ENCODE data around the gene SCCPDH.

The SCCPDH gene

DNA sequence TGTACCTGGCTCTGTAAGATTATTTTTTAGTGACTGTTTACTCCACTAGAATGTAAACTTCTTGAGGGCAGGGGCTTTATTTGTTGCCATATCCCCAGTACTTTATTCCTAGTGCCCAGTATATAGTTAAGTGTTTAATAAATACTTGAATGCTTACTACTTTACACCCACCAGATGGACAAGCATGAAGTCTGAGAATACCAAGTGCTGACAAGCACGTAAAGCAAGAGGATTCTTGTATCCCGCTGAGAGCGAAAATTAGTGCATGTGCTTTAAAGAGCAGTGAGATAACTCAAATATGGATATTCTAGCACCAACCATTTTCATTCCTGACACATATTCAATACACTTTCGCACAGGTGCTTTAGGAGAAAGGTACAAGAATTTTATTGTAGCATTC lies 1.5 kb upstream of the SCCPDH start:
- H3K4me2 ChIP-seq (ENCODE audit: low read length) = no peak overlapping the region

GRCh38 chr1:246724731-246725095 lies 504 bp downstream of the SCCPDH start:
- Histone ChIP-seq H3K27ac (ENCODE audit: low read length) (no peak overlapping the region), H4K20me1 (ENCODE audit: insufficient read depth, low read length) (no peaks in the 10 kb centered on the region), H2AFZ (ENCODE audit: low read depth, low read length) (peak overlapping the region; percentile 95), H3K27me3 (ENCODE audit: low read depth, low read length) (no peaks in the 10 kb centered on the region), H3K79me2 (ENCODE audit: low read length) (peaks cover 16% of the 10 kb centered on the region), H3K4me3 (ENCODE audit: low read length) (peak overlapping the region; percentile 89), H3K9me3 (ENCODE audit: insufficient read depth, low read length) (no peaks in the 10 kb centered on the region), H3K36me3 (replicated peaks; ENCODE audit: low read depth, low read length) (peaks cover 19% of the 10 kb centered on the region), H3K4me1 (ENCODE audit: low read length) (peaks cover 9% of the 10 kb centered on the region), H3K9ac (ENCODE audit: low read length) (peak overlapping the region; percentile 86), H3K4me2 (ENCODE audit: low read length) (peak overlapping the region; percentile 87)
- no peak for TF ChIP-seq EZH2phosphoT487 (IDR thresholded peaks at IDR 0.05; ENCODE audit: low read depth)
- TF ChIP-seq, protein P1, sequence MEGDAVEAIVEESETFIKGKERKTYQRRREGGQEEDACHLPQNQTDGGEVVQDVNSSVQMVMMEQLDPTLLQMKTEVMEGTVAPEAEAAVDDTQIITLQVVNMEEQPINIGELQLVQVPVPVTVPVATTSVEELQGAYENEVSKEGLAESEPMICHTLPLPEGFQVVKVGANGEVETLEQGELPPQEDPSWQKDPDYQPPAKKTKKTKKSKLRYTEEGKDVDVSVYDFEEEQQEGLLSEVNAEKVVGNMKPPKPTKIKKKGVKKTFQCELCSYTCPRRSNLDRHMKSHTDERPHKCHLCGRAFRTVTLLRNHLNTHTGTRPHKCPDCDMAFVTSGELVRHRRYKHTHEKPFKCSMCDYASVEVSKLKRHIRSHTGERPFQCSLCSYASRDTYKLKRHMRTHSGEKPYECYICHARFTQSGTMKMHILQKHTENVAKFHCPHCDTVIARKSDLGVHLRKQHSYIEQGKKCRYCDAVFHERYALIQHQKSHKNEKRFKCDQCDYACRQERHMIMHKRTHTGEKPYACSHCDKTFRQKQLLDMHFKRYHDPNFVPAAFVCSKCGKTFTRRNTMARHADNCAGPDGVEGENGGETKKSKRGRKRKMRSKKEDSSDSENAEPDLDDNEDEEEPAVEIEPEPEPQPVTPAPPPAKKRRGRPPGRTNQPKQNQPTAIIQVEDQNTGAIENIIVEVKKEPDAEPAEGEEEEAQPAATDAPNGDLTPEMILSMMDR (IDR thresholded peaks at IDR 0.05; ENCODE audit: low read depth, low read length) = no peak

More for the DNA sequence above, 1.5 kb upstream of the SCCPDH start:
- peaks cover 9% of the 10 kb centered on the region for H3K4me1 ChIP-seq (ENCODE audit: low read length)
- peaks cover 16% of the 10 kb centered on the region for H3K79me2 ChIP-seq (ENCODE audit: low read length)
- TF ChIP-seq, protein P1 (IDR thresholded peaks at IDR 0.05; ENCODE audit: low read depth, low read length) = no peak
- no peak for TF ChIP-seq EZH2phosphoT487 (IDR thresholded peaks at IDR 0.05; ENCODE audit: low read depth)
- H3K4me3 ChIP-seq (ENCODE audit: low read length) = no peak overlapping the region
- no peaks in the 10 kb centered on the region for H3K9me3 ChIP-seq (ENCODE audit: insufficient read depth, low read length)
- peaks cover 10% of the 10 kb centered on the region for H3K36me3 ChIP-seq (replicated peaks; ENCODE audit: low read depth, low read length)
- no peaks in the 10 kb centered on the region for H3K27me3 ChIP-seq (ENCODE audit: low read depth, low read length)
- no peaks in the 10 kb centered on the region for H4K20me1 ChIP-seq (ENCODE audit: insufficient read depth, low read length)
- H2AFZ ChIP-seq (ENCODE audit: low read depth, low read length) = no peak overlapping the region
- no peak overlapping the region for H3K9ac ChIP-seq (ENCODE audit: low read length)
- no peak overlapping the region for H3K27ac ChIP-seq (ENCODE audit: low read length)

DNA sequence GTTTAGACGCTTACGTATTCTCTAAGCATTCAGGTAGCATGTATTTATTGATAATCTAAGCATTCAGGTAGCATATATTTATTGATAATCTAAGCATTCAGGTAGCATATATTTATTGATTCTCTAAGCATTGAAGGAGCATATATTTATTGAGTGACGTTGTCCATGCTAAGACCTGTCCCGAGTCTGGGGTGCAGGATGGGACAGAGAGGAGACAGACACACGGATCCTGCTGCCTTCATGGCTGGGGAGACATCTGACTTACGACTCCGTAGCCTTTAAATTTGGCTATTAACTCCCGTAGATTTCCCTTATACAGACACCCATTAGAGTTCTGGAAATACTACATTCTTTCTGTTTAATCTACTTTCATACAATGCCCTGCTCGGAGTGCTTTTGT lies 982 bp downstream of the SCCPDH start:
- H2AFZ ChIP-seq (ENCODE audit: low read depth, low read length) = peak overlapping the region; percentile 95
- peaks cover 9% of the 10 kb centered on the region for H3K4me1 ChIP-seq (ENCODE audit: low read length)
- H4K20me1 ChIP-seq (ENCODE audit: insufficient read depth, low read length) = no peaks in the 10 kb centered on the region
- peak overlapping the region; percentile 87 for H3K4me2 ChIP-seq (ENCODE audit: low read length)
- no peaks in the 10 kb centered on the region for H3K27me3 ChIP-seq (ENCODE audit: low read depth, low read length)
- H3K4me3 ChIP-seq (ENCODE audit: low read length) = peak overlapping the region; percentile 89
- TF ChIP-seq, protein P1 (IDR thresholded peaks at IDR 0.05; ENCODE audit: low read depth, low read length) = no peak
- TF ChIP-seq EZH2phosphoT487 (IDR thresholded peaks at IDR 0.05; ENCODE audit: low read depth) = no peak
- H3K27ac ChIP-seq (ENCODE audit: low read length) = no peak overlapping the region
- peaks cover 24% of the 10 kb centered on the region for H3K36me3 ChIP-seq (replicated peaks; ENCODE audit: low read depth, low read length)
- peak overlapping the region; percentile 86 for H3K9ac ChIP-seq (ENCODE audit: low read length)
- peaks cover 16% of the 10 kb centered on the region for H3K79me2 ChIP-seq (ENCODE audit: low read length)
- no peaks in the 10 kb centered on the region for H3K9me3 ChIP-seq (ENCODE audit: insufficient read depth, low read length)

DNA sequence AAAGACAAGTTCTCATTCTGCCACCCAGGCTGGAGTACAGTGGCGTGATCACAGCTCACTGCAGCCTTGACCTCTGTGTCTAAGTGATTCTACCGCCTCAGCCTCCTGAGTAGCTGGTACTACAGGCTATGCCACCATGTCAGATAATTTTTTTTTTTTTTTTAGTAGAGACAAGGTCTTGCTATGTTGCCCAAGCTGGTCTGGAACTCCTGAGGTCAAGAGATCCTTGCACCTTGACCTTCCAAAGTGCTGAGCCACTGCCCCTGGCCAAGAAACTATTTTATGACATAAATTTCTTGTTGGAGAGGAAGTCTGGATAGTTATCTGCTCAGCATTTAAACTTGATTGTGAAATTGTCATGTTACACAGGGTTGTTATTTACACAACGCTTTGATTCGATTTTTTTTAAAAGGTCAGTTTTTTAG lies 2.1 kb downstream of the SCCPDH start:
- H4K20me1 ChIP-seq (ENCODE audit: insufficient read depth, low read length) = no peaks in the 10 kb centered on the region; the same call in 1 of the 2 replicates
- H3K27ac ChIP-seq (ENCODE audit: low read length) = no peak overlapping the region
- H3K4me2 ChIP-seq (ENCODE audit: low read length) = no peak overlapping the region
- H3K4me3 ChIP-seq (ENCODE audit: low read length) = no peak overlapping the region
- no peak overlapping the region for H3K9ac ChIP-seq (ENCODE audit: low read length)
- no peak for TF ChIP-seq EZH2phosphoT487 (IDR thresholded peaks at IDR 0.05; ENCODE audit: low read depth)
- TF ChIP-seq, protein P1 (IDR thresholded peaks at IDR 0.05; ENCODE audit: low read depth, low read length) = no peak
- no peaks in the 10 kb centered on the region for H3K9me3 ChIP-seq (ENCODE audit: insufficient read depth, low read length)
- H3K4me1 ChIP-seq (ENCODE audit: low read length) = peaks cover 9% of the 10 kb centered on the region
- no peak overlapping the region for H2AFZ ChIP-seq (ENCODE audit: low read depth, low read length)
- peaks cover 32% of the 10 kb centered on the region for H3K36me3 ChIP-seq (replicated peaks; ENCODE audit: low read depth, low read length)
- H3K27me3 ChIP-seq (ENCODE audit: low read depth, low read length) = no peaks in the 10 kb centered on the region
- peaks cover 16% of the 10 kb centered on the region for H3K79me2 ChIP-seq (ENCODE audit: low read length)
